Measurements from ENCODE around the gene ERG. TPM values are rescaled to one million over a fixed set of nuclear protein-coding genes. Genes with fewer than 3 reads are reported as not detected.

Gene ERG
- total RNA-seq, 2 experiments from 2014 or later: not detected

- ChIA-PET CTCF (no interaction called here), POLR2A (no interaction called here)
- Histone ChIP-seq H3K4me3 (ENCODE audit: low read length) (no peak overlapping the region), H3K4me1 (ENCODE audit: insufficient read depth, low read length) (no peaks in the 10 kb centered on the region), H3K27me3 (ENCODE audit: control insufficient read depth in 1 of 2, insufficient read depth in 2 of 2, low read length in 2 of 2) (no peaks in the 10 kb centered on the region), H3K36me3 (ENCODE audit: insufficient read depth, low read length) (no peaks in the 10 kb centered on the region), H3K9me3 (ENCODE audit: control insufficient read depth in 1 of 2, insufficient read depth in 1 of 2, low read length in 2 of 2) (peaks cover 0 to 3% of the 10 kb centered on the region in 2 experiments), H3K27ac (ENCODE audit: low read depth in 1 of 2, low read length in 2 of 2) (no peak overlapping the region)
- Mint-ChIP-seq H3K36me3 (ENCODE audit: low read depth) (no peaks in the 10 kb centered on the region), H3K27ac (no peak overlapping the region), H3K4me3 (no peak overlapping the region), H3K9me3 (peaks cover 3% of the 10 kb centered on the region), H3K4me1 (ENCODE audit: low read depth) (no peaks in the 10 kb centered on the region), H3K27me3 (peaks cover 8% of the 10 kb centered on the region)
- no peak for TF ChIP-seq CTCF (IDR thresholded peaks at IDR 0.05)
- DNase-seq (no peak), ATAC-seq (ENCODE audit: poor library complexity) (no peak)
- intact Hi-C loops (cut with DNase I, micrococcal nuclease): no loop called here
Measured at GRCh38 chr21:38413958-38414548, 84.2 kb downstream of the ERG start.

- ATAC-seq (ENCODE audit: poor library complexity) (no peak), DNase-seq (no peak)
- ChIA-PET POLR2A (no interaction called here), CTCF (no interaction called here)
- Histone ChIP-seq H3K27ac (ENCODE audit: low read depth in 1 of 2, low read length in 2 of 2) (no peak overlapping the region), H3K4me1 (ENCODE audit: insufficient read depth, low read length) (no peaks in the 10 kb centered on the region), H3K27me3 (ENCODE audit: control insufficient read depth in 1 of 2, insufficient read depth in 2 of 2, low read length in 2 of 2) (peaks cover 0 to 2% of the 10 kb centered on the region in 2 experiments), H3K9me3 (ENCODE audit: control insufficient read depth in 1 of 2, insufficient read depth in 1 of 2, low read length in 2 of 2) (peaks cover 0 to 3% of the 10 kb centered on the region in 2 experiments), H3K4me3 (ENCODE audit: low read length) (no peak overlapping the region), H3K36me3 (ENCODE audit: insufficient read depth, low read length) (no peaks in the 10 kb centered on the region)
- Mint-ChIP-seq H3K4me1 (ENCODE audit: low read depth) (no peaks in the 10 kb centered on the region), H3K27ac (no peak overlapping the region), H3K36me3 (ENCODE audit: low read depth) (no peaks in the 10 kb centered on the region), H3K4me3 (no peak overlapping the region), H3K9me3 (peaks cover 3% of the 10 kb centered on the region), H3K27me3 (peaks cover 4% of the 10 kb centered on the region)
- intact Hi-C loops (cut with DNase I, micrococcal nuclease): no loop called here
- no peak for TF ChIP-seq CTCF (IDR thresholded peaks at IDR 0.05)
Measured at GRCh38 chr21:38410466-38410865, 87.8 kb downstream of the ERG start.

GRCh38 chr21:38409907-38410306 lies 88.4 kb downstream of the ERG start:
- Mint-ChIP-seq H3K27me3 (peaks cover 3% of the 10 kb centered on the region), H3K36me3 (ENCODE audit: low read depth) (no peaks in the 10 kb centered on the region), H3K4me3 (no peak overlapping the region), H3K4me1 (ENCODE audit: low read depth) (no peaks in the 10 kb centered on the region), H3K9me3 (peaks cover 3% of the 10 kb centered on the region), H3K27ac (no peak overlapping the region)
- intact Hi-C loops (cut with DNase I, micrococcal nuclease): no loop called here
- CTCF ChIA-PET: no interaction called here
- Histone ChIP-seq H3K4me3 (ENCODE audit: low read length) (no peak overlapping the region), H3K27ac (ENCODE audit: low read depth in 1 of 2, low read length in 2 of 2) (no peak overlapping the region), H3K36me3 (ENCODE audit: insufficient read depth, low read length) (no peaks in the 10 kb centered on the region), H3K9me3 (ENCODE audit: control insufficient read depth in 1 of 2, insufficient read depth in 1 of 2, low read length in 2 of 2) (peaks cover 0 to 3% of the 10 kb centered on the region in 2 experiments), H3K27me3 (ENCODE audit: control insufficient read depth in 1 of 2, insufficient read depth in 2 of 2, low read length in 2 of 2) (peaks cover 0 to 3% of the 10 kb centered on the region in 2 experiments), H3K4me1 (ENCODE audit: insufficient read depth, low read length) (no peaks in the 10 kb centered on the region)
- POLR2A ChIA-PET: no interaction called here
- ATAC-seq (ENCODE audit: poor library complexity) (no peak), DNase-seq (no peak)
- TF ChIP-seq CTCF (IDR thresholded peaks at IDR 0.05): no peak

Measured in CD4-positive, alpha-beta T cell (primary cell).